ENCODE data around the gene NFKBIB. TPM values are rescaled to one million over a fixed set of nuclear protein-coding genes. Genes with fewer than 3 reads are reported as not detected.
A peak's percentile ranks its signal among the peaks of the same experiment; 100 is the strongest.

Gene NFKBIB
- total and polyA plus RNA-seq, 7 donors = 21.9 to 109 (median 41.0) TPM

GRCh38 chr19:38929929-38930775 is 30.4 kb downstream of the NFKBIB start, which contains the start of gene SARS2:
Gene SARS2 (minus strand): TSS chr19:38930763. CDS start chr19:38930736, 27 bp downstream.
- ATAC-seq (peak; percentile 89 to 94 (median 92)), DNase-seq (peak; percentile 92 to 96)
- Histone ChIP-seq H3K27me3 (ENCODE audit: insufficient read depth in 3 of 3, low read length in 2 of 3) (no peaks in the 10 kb centered on the region), H3K9me3 (no peaks in the 10 kb centered on the region), H3K4me3 (peak within 1 kb of the TSS; percentile 78), H3K27ac (peak within 1 kb of the TSS; percentile 93), H3K36me3 (ENCODE audit: insufficient read depth in 1 of 2, low read depth in 1 of 2) (peaks cover 0 to 41% of the 10 kb centered on the region in 2 donors), H3K4me1 (peaks cover 18% of the 10 kb centered on the region)
- 3 to 4% (median 3%) methylated on average over 48 to 49 of the region's 49 CpGs for WGBS, 3 donors
- TF ChIP-seq CTCF (IDR thresholded peaks at IDR 0.05) = peak; percentile 98
- intact Hi-C loops (cut with DNase I) = loop anchor here in 1 of 2 donors (5.0 to 10.0 kb wide), 2 partner anchors 198 to 285 kb away; partner anchors contain the start of gene ACTN4

- ATAC-seq (peak; percentile 96 to 98 (median 97)), DNase-seq (peak; percentile 97 to 99)
Observed at GRCh38 chr19:38930776-38931520, 31.2 kb downstream of the NFKBIB start, which contains the start of gene MRPS12. Gene MRPS12 (plus strand): TSS chr19:38930944. CDS start chr19:38931295, 351 bp downstream.

GRCh38 chr19:38931521-38931793 is 31.7 kb downstream of the NFKBIB start:
- Histone ChIP-seq H3K4me3 (peak overlapping the region; percentile 78), H3K27ac (peak overlapping the region; percentile 93), H3K9me3 (no peaks in the 10 kb centered on the region), H3K4me1 (peaks cover 18% of the 10 kb centered on the region), H3K27me3 (ENCODE audit: insufficient read depth in 3 of 3, low read length in 2 of 3) (no peaks in the 10 kb centered on the region), H3K36me3 (ENCODE audit: insufficient read depth in 1 of 2, low read depth in 1 of 2) (peaks cover 0 to 28% of the 10 kb centered on the region in 2 donors)
- DNase-seq = no peak
- TF ChIP-seq CTCF (IDR thresholded peaks at IDR 0.05) = no peak
- 23 to 28% (median 26%) methylated on average over 8 of the region's 8 CpGs for WGBS, 3 donors
- no peak for ATAC-seq
- intact Hi-C loops (cut with DNase I) = loop anchor here in 1 of 2 donors (5.0 kb wide), 1 partner anchor 199 kb away; no protein-coding TSS in a partner anchor

More at GRCh38 chr19:38930776-38931520, 31.2 kb downstream of the NFKBIB start, which contains the start of gene MRPS12:
- intact Hi-C loops (cut with DNase I) = loop anchor here in 1 of 2 donors (5.0 kb wide), 1 partner anchor 199 kb away; no protein-coding TSS in a partner anchor
- WGBS, 3 donors = 0% methylated on average over 40 of the region's 40 CpGs
- H3K4me1 ChIP-seq = peaks cover 18% of the 10 kb centered on the region
- H3K27ac ChIP-seq = peak within 1 kb of the TSS; percentile 93
- H3K9me3 ChIP-seq = no peaks in the 10 kb centered on the region
- no peak for TF ChIP-seq CTCF (IDR thresholded peaks at IDR 0.05)
- no peaks in the 10 kb centered on the region for H3K27me3 ChIP-seq (ENCODE audit: insufficient read depth in 3 of 3, low read length in 2 of 3)
- peaks cover 0 to 33% of the 10 kb centered on the region in 2 donors for H3K36me3 ChIP-seq (ENCODE audit: insufficient read depth in 1 of 2, low read depth in 1 of 2)
- peak within 1 kb of the TSS; percentile 78 for H3K4me3 ChIP-seq

- Histone ChIP-seq H3K27me3 (ENCODE audit: insufficient read depth in 3 of 3, low read length in 2 of 3) (no peaks in the 10 kb centered on the region), H3K9me3 (no peaks in the 10 kb centered on the region), H3K4me3 (peak overlapping the region; percentile 78), H3K27ac (no peak overlapping the region), H3K36me3 (ENCODE audit: insufficient read depth in 1 of 2, low read depth in 1 of 2) (peaks cover 0 to 26% of the 10 kb centered on the region in 2 donors), H3K4me1 (peaks cover 18% of the 10 kb centered on the region)
- intact Hi-C loops (cut with DNase I) = loop anchor here in 1 of 2 donors (5.0 kb wide), 1 partner anchor 200 kb away; no protein-coding TSS in a partner anchor
- 86% methylated on average over 29 of the region's 29 CpGs for WGBS, 3 donors
- DNase-seq = peak in 1 of 2 donors; percentile 58
- ATAC-seq = no peak
- peak; percentile 29 for TF ChIP-seq CTCF (IDR thresholded peaks at IDR 0.05)
Observed at GRCh38 chr19:38932425-38933179, 32.8 kb downstream of the NFKBIB start.

Measured in psoas muscle (tissue), 8 donors.